Natural killer cell (primary cell): ENCODE measurements around the gene RNASEL. TPM values are rescaled to one million over a fixed set of nuclear protein-coding genes. Genes with fewer than 3 reads are reported as not detected.

ENCODE experiments used
- ATAC-seq, 3 donors: fragments of 150-1000 bp in 2 of 3; fragments of 200-7000 bp in 1 of 3; cut with Tn5 transposase; 1 replicate in 1 of 3; 2 replicates in 2 of 3; pipeline ENCODE4 v1.10.0; 2021; ENCODE audit warnings: mild to moderate bottlenecking in 2 of 3, moderate library complexity in 2 of 3
- DNase-seq, 2 donors: peaks; one replicate each; pipeline versions ENCODE4 v3.0.0 to v3.0.0-alpha.2; 2013 to 2021; ENCODE audit warnings: mixed read lengths in 1 of 2
- H3K27ac ChIP-seq: one replicate; pipeline ENCODE4 v1.5.1; 2013; ENCODE audit warnings: mild to moderate bottlenecking, low read length
- H3K27me3 ChIP-seq: one replicate; pipeline ENCODE4 v1.6.1; 2013; ENCODE audit warnings: low read length; ENCODE audit not compliant: control insufficient read depth, insufficient read depth
- H3K36me3 ChIP-seq: one replicate; pipeline ENCODE4 v1.6.1; 2013; ENCODE audit warnings: low read length; ENCODE audit not compliant: control insufficient read depth, insufficient read depth
- H3K4me1 ChIP-seq: one replicate; pipeline ENCODE4 v1.6.1; 2013; ENCODE audit warnings: low read length; ENCODE audit not compliant: control insufficient read depth, insufficient read depth
- H3K4me3 ChIP-seq: one replicate; pipeline ENCODE4 v1.5.1; 2013; ENCODE audit warnings: low read length
- H3K9me3 ChIP-seq: one replicate; pipeline ENCODE4 v1.6.1; 2013; ENCODE audit warnings: low read length; ENCODE audit not compliant: control insufficient read depth, insufficient read depth
- H3K27ac Mint-ChIP-seq, 2 donors: one replicate each; pipeline ENCODE4 v1.8.0; 2022; ENCODE audit warnings: mild to moderate bottlenecking in 2 of 2, mixed read lengths in 2 of 2, moderate library complexity in 1 of 2
- H3K27me3 Mint-ChIP-seq, 2 donors: one replicate each; pipeline ENCODE4 v1.8.0; 2022; ENCODE audit warnings: low read depth in 2 of 2, mixed read lengths in 2 of 2
- H3K36me3 Mint-ChIP-seq: one replicate; pipeline ENCODE4 v1.8.0; 2022; ENCODE audit warnings: mixed read lengths
- H3K4me1 Mint-ChIP-seq, 2 donors: one replicate each; pipeline ENCODE4 v1.8.0; 2022; ENCODE audit warnings: mixed read lengths in 2 of 2
- H3K4me3 Mint-ChIP-seq: one replicate; pipeline ENCODE4 v1.8.0; 2022; ENCODE audit warnings: mild to moderate bottlenecking, moderate library complexity, mixed read lengths
- H3K9me3 Mint-ChIP-seq, 2 donors: one replicate each; pipeline ENCODE4 v1.8.0; 2022; ENCODE audit warnings: mixed read lengths in 2 of 2
- CTCF ChIP-seq: fragments of 200-600 bp; IDR thresholded peaks from one replicate; pipeline ENCODE4 v1.8.0; 2022; ENCODE audit warnings: antibody characterized with exemption
- WGBS: methylation state at CpG from one replicate; pipeline ENCODE4 v1.1.7; 2013; ENCODE audit warnings: missing lambda C conversion rate; ENCODE audit not compliant: insufficient coverage; 5-methylcytosine and 5-hydroxymethylcytosine counted together
- intact Hi-C: fragments of 100-400 bp; cut with micrococcal nuclease; formaldehyde crosslinking; loops from one replicate; pipeline ENCODE4 v1.14.2; 2022
- total RNA-seq, 4 donors: library from RNA; stranded (reverse); fragments of 120-200 nt in 1 of 4; gene quantifications; one replicate each; pipeline versions ENCODE4 v1.2.3 to v1.2.4, GENCODE V29; 2013 to 2022

Gene RNASEL
- total RNA-seq, 3 donors from 2014 or later (not counting 1 experiment from before 2014, with no cell fraction given): 3.3 to 5.8 (median 4.8) TPM

- no peak overlapping the region for H3K4me3 ChIP-seq
- H3K9me3 Mint-ChIP-seq: no peaks in the 10 kb centered on the region
- H3K4me3 Mint-ChIP-seq: no peak overlapping the region
- H3K27ac ChIP-seq: no peak overlapping the region
- no peaks in the 10 kb centered on the region for H3K36me3 ChIP-seq
- TF ChIP-seq CTCF: no peak
- peaks cover 0 to 21% of the 10 kb centered on the region in 2 donors for H3K27me3 Mint-ChIP-seq
- peaks cover 11% of the 10 kb centered on the region for H3K27me3 ChIP-seq
- H3K9me3 ChIP-seq: no peaks in the 10 kb centered on the region
- peaks cover 15 to 16% of the 10 kb centered on the region in 2 donors for H3K4me1 Mint-ChIP-seq
- H3K27ac Mint-ChIP-seq: no peak overlapping the region
- peaks cover 18% of the 10 kb centered on the region for H3K4me1 ChIP-seq
- intact Hi-C loops: loop anchor here (1.0 to 5.0 kb wide), 3 partner anchors 61 to 236 kb away; partner anchors contain the start of gene DHX9
- 66% methylated on average over 5 of the region's 5 CpGs for WGBS
- no peaks in the 10 kb centered on the region for H3K36me3 Mint-ChIP-seq
- DNase-seq: no peak
- ATAC-seq: no peak
Observed at GRCh38 chr1:182600745-182601415, 11.8 kb upstream of the RNASEL start.

GRCh38 chr1:182600036-182600713 is 11.1 kb upstream of the RNASEL start:
- 92% methylated on average over 17 of the region's 17 CpGs for WGBS
- no peak overlapping the region for H3K4me3 ChIP-seq
- no peak for ATAC-seq
- Mint-ChIP-seq H3K4me3 (no peak overlapping the region), H3K4me1 (peaks cover 15 to 16% of the 10 kb centered on the region in 2 donors), H3K9me3 (no peaks in the 10 kb centered on the region), H3K27me3 (peaks cover 0 to 18% of the 10 kb centered on the region in 2 donors), H3K36me3 (no peaks in the 10 kb centered on the region), H3K27ac (no peak overlapping the region)
- intact Hi-C loops: loop anchor here (5.0 kb wide), 2 partner anchors 62 to 237 kb away; partner anchors contain the start of gene DHX9
- no peak for TF ChIP-seq CTCF
- peaks cover 4% of the 10 kb centered on the region for H3K27me3 ChIP-seq
- H3K4me1 ChIP-seq: peaks cover 18% of the 10 kb centered on the region
- H3K27ac ChIP-seq: no peak overlapping the region
- H3K36me3 ChIP-seq: no peaks in the 10 kb centered on the region
- no peaks in the 10 kb centered on the region for H3K9me3 ChIP-seq
- DNase-seq: no peak

GRCh38 chr1:182599339-182599738 is 10.3 kb upstream of the RNASEL start:
- Mint-ChIP-seq H3K4me3 (no peak overlapping the region), H3K27me3 (peaks cover 0 to 15% of the 10 kb centered on the region in 2 donors), H3K9me3 (no peaks in the 10 kb centered on the region), H3K36me3 (no peaks in the 10 kb centered on the region), H3K4me1 (peaks cover 10% of the 10 kb centered on the region in 2 donors), H3K27ac (no peak overlapping the region)
- H3K4me3 ChIP-seq: no peak overlapping the region
- H3K36me3 ChIP-seq: no peaks in the 10 kb centered on the region
- H3K27me3 ChIP-seq: no peaks in the 10 kb centered on the region
- TF ChIP-seq CTCF: no peak
- no peak overlapping the region for H3K27ac ChIP-seq
- intact Hi-C loops: no loop called here
- WGBS: 93% methylated on average over 6 of the region's 6 CpGs
- DNase-seq (peak in 1 of 2 donors; percentile 46), ATAC-seq (no peak)
- peaks cover 13% of the 10 kb centered on the region for H3K4me1 ChIP-seq
- no peaks in the 10 kb centered on the region for H3K9me3 ChIP-seq
